GM23248 (cell line): Measurements from ENCODE around the gene RNASEL.

Source experiments
- EZH2 ChIP-seq: fragments of 200-600 bp; sonication (generic); IDR thresholded peaks from 2 replicates; pipeline ENCODE4 v1.6.1; 2018; ENCODE audit warnings: antibody characterized with exemption, mild to moderate bottlenecking; ENCODE audit not compliant: insufficient read depth, poor library complexity, severe bottlenecking
- EZH2phosphoT487 ChIP-seq: fragments of 200-600 bp; sonication (generic); IDR thresholded peaks from 2 replicates; pipeline ENCODE4 v1.6.1; 2018; ENCODE audit warnings: antibody characterized with exemption, moderate library complexity, mild to moderate bottlenecking, low read depth; ENCODE audit not compliant: insufficient read depth

DNA sequence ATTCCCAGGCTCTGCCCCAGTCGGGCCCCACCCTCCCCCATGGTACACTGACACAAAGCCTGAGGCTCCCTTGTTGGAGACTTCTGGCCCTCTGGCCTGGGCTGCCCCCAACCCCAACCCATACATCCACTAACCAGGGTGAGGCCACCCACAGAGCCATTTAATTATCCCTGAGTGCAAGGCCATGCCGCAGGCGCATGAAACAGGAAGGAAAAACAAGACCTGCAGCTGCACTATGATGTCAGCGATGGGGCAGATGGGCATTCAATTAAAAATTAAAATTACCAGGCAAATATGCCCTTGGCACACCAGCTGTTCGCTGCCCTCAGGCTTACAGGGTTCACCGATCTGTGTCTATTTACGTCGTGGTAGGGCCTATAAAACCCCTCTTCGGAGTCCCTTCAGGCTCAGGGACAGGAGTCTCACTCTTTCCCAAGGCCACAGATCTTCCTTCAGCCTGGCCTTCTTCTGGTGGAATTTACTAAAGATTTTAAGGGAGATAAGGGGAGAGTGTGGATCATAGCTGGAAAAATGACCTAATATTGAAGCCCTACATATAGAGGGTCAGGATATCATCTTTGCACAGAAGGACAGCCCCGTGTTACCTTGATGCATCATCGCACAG, 44.7 kb upstream of the RNASEL start:
- TF ChIP-seq EZH2 (no peak), EZH2phosphoT487 (no peak)
